WTC11 (cell line): ENCODE measurements around the gene NAALADL1. TPM values are rescaled to one million over a fixed set of nuclear protein-coding genes. Genes with fewer than 3 reads are reported as not detected.

Experiments used
- ATAC-seq: fragments of 200-7000 bp; cut with Tn5 transposase; 2 replicates; pipeline ENCODE4 v1.10.0; 2021; ENCODE audit warnings: mild to moderate bottlenecking, moderate library complexity
- CTCF ChIA-PET: fragments of 300-600 bp; sonication (Branson Sonifier 250); formaldehyde crosslinking; loops from one replicate; lab custom pipeline; 2021; ENCODE audit warnings: antibody characterized with exemption; lab: Charles Lee
- POLR2A ChIA-PET: fragments of 350-600 bp; sonication (Branson Sonifier 250); formaldehyde crosslinking; loops from one replicate; lab custom pipeline; 2021; ENCODE audit warnings: antibody characterized with exemption; lab: Charles Lee
- DNase-seq: peaks from one replicate; pipeline ENCODE4 v3.0.0; 2021; ENCODE audit warnings: low spot score
- H3K27ac Mint-ChIP-seq: 2 replicates; pipeline ENCODE4 v1.8.0; 2021; ENCODE audit warnings: mixed read lengths
- H3K27me3 Mint-ChIP-seq: 2 replicates; pipeline ENCODE4 v1.8.0; 2021; ENCODE audit warnings: low read depth, mild to moderate bottlenecking, moderate library complexity, mixed read lengths
- H3K36me3 Mint-ChIP-seq: 2 replicates; pipeline ENCODE4 v1.8.0; 2021; ENCODE audit warnings: mixed read lengths
- H3K4me1 Mint-ChIP-seq: 2 replicates; pipeline ENCODE4 v1.8.0; 2022; ENCODE audit warnings: mixed read lengths
- H3K4me3 Mint-ChIP-seq: 2 replicates; pipeline ENCODE4 v1.8.0; 2021; ENCODE audit warnings: mild to moderate bottlenecking, moderate library complexity, mixed read lengths
- H3K9me3 Mint-ChIP-seq: 2 replicates; pipeline ENCODE4 v1.8.0; 2021; ENCODE audit warnings: mixed read lengths
- CDX4 ChIP-seq: fragments of 250-450 bp; sonication (Bioruptor Pico); IDR thresholded peaks from 2 replicates; pipeline ENCODE4 v1.9.0; 2021; ENCODE audit warnings: moderate library complexity, mild to moderate bottlenecking, inconsistent platforms, borderline replicate concordance
- ELF4 ChIP-seq: sonication (generic); formaldehyde crosslinking; IDR thresholded peaks from 2 replicates; pipeline ENCODE4 v1.8.1; 2022; ENCODE audit warnings: low read depth, mild to moderate bottlenecking, moderate library complexity, missing genetic modification reagents
- ERG ChIP-seq: fragments of 250-450 bp; sonication (Bioruptor Pico); IDR thresholded peaks from 2 replicates; pipeline ENCODE4 v1.8.0; 2021; ENCODE audit warnings: mild to moderate bottlenecking
- IRF2 ChIP-seq: sonication (generic); formaldehyde crosslinking; IDR thresholded peaks from 2 replicates; pipeline ENCODE4 v1.8.0; 2022; ENCODE audit warnings: low read depth, missing genetic modification reagents, borderline replicate concordance
- JUN ChIP-seq: sonication (generic); formaldehyde crosslinking; IDR thresholded peaks from 2 replicates; pipeline ENCODE4 v1.8.0; 2023; ENCODE audit warnings: mild to moderate bottlenecking, missing genetic modification reagents
- KAT7 ChIP-seq: sonication (generic); formaldehyde crosslinking; IDR thresholded peaks from 2 replicates; pipeline ENCODE4 v1.8.1; 2023; ENCODE audit warnings: missing genetic modification reagents, mild to moderate bottlenecking, borderline replicate concordance
- MXD4 ChIP-seq: fragments of 250-450 bp; sonication (Bioruptor Pico); IDR thresholded peaks from 2 replicates; pipeline ENCODE4 v1.8.0; 2021; ENCODE audit warnings: mild to moderate bottlenecking, moderate library complexity, borderline replicate concordance
- NFE2L1 ChIP-seq: sonication (generic); formaldehyde crosslinking; IDR thresholded peaks from 2 replicates; pipeline ENCODE4 v1.8.1; 2023; ENCODE audit warnings: missing genetic modification reagents
- NFYB ChIP-seq: sonication (generic); formaldehyde crosslinking; conservative IDR thresholded peaks from 2 replicates; pipeline ENCODE4 v1.8.0; 2022; ENCODE audit warnings: low read depth, missing genetic modification reagents
- OVOL2 ChIP-seq: fragments of 250-450 bp; sonication (Bioruptor Pico); IDR thresholded peaks from 2 replicates; pipeline ENCODE4 v1.9.0; 2021; ENCODE audit warnings: mild to moderate bottlenecking, borderline replicate concordance
- USF1 ChIP-seq: sonication (generic); formaldehyde crosslinking; IDR thresholded peaks from 2 replicates; pipeline ENCODE4 v1.8.0; 2022; ENCODE audit warnings: mild to moderate bottlenecking, missing genetic modification reagents
- ZNF263 ChIP-seq: sonication (generic); formaldehyde crosslinking; IDR thresholded peaks from 2 replicates; pipeline ENCODE4 v1.8.1; 2022; ENCODE audit warnings: low read depth, mild to moderate bottlenecking, moderate library complexity, missing genetic modification reagents
- ZNF416 ChIP-seq: fragments of 250-450 bp; sonication (Bioruptor Pico); IDR thresholded peaks from 2 replicates; pipeline ENCODE4 v1.9.0; 2021; ENCODE audit warnings: mild to moderate bottlenecking, inconsistent platforms
- total RNA-seq: library from RNA; stranded (reverse); gene quantifications from 3 replicates; pipeline ENCODE4 v1.2.3, GENCODE V29; 2021
- TF ChIP-seq, protein P1 (sequence below): sonication (generic); formaldehyde crosslinking; IDR thresholded peaks from 2 replicates; pipeline ENCODE4 v1.8.1; 2023; ENCODE audit warnings: mild to moderate bottlenecking, moderate library complexity, missing genetic modification reagents
- TF ChIP-seq, protein P2 (sequence below): sonication (generic); formaldehyde crosslinking; IDR thresholded peaks from 2 replicates; pipeline ENCODE4 v1.8.1; 2023; ENCODE audit warnings: mild to moderate bottlenecking, missing genetic modification reagents, borderline replicate concordance
- TF ChIP-seq, protein P3 (sequence below): sonication (generic); formaldehyde crosslinking; IDR thresholded peaks from 2 replicates; pipeline ENCODE4 v1.8.1; 2022; ENCODE audit warnings: mild to moderate bottlenecking, moderate library complexity, missing genetic modification reagents
- TF ChIP-seq, protein P4 (sequence below): sonication (generic); formaldehyde crosslinking; IDR thresholded peaks from 2 replicates; pipeline ENCODE4 v1.8.1; 2023; ENCODE audit warnings: mild to moderate bottlenecking, missing genetic modification reagents, moderate library complexity
- TF ChIP-seq, protein P5 (sequence below): fragments of 250-450 bp; sonication (Bioruptor Pico); IDR thresholded peaks from 2 replicates; pipeline ENCODE4 v2.1.2; 2022; ENCODE audit warnings: mild to moderate bottlenecking, moderate library complexity

NAALADL1 gene
- total RNA-seq, 1 experiment from 2014 or later = 4.5 TPM

GRCh38 chr11:65065851-65066250, 7.5 kb upstream of the NAALADL1 start:
- H3K4me3 Mint-ChIP-seq = no peak overlapping the region
- H3K9me3 Mint-ChIP-seq = no peaks in the 10 kb centered on the region
- H3K4me1 Mint-ChIP-seq = peaks cover 25% of the 10 kb centered on the region
- no peaks in the 10 kb centered on the region for H3K36me3 Mint-ChIP-seq
- no peak overlapping the region for H3K27ac Mint-ChIP-seq
- H3K27me3 Mint-ChIP-seq = no peaks in the 10 kb centered on the region; the same call in 1 of the 2 replicates
- POLR2A ChIA-PET = interaction anchor here (0.8 to 1.4 kb wide), 4 partner anchors 10 to 116 kb away, joined by 3 to 4 read pairs (median 3); partner anchors contain the start of genes CAPN1, SAC3D1 and VPS51
- CTCF ChIA-PET = interaction anchor here (0.6 to 2.2 kb wide), 11 partner anchors 10 to 219 kb away, joined by 3 to 10 read pairs (median 4); partner anchors contain the start of genes ARL2, FAU, MRPL49 and SAC3D1
- ATAC-seq (no peak), DNase-seq (no peak)
- TF ChIP-seq, protein P1, sequence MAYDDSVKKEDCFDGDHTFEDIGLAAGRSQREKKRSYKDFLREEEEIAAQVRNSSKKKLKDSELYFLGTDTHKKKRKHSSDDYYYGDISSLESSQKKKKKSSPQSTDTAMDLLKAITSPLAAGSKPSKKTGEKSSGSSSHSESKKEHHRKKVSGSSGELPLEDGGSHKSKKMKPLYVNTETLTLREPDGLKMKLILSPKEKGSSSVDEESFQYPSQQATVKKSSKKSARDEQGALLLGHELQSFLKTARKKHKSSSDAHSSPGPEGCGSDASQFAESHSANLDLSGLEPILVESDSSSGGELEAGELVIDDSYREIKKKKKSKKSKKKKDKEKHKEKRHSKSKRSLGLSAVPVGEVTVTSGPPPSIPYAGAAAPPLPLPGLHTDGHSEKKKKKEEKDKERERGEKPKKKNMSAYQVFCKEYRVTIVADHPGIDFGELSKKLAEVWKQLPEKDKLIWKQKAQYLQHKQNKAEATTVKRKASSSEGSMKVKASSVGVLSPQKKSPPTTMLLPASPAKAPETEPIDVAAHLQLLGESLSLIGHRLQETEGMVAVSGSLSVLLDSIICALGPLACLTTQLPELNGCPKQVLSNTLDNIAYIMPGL (CRISPR knock-in tag) = no peak
- TF ChIP-seq ELF4 (CRISPR knock-in tag) (no peak), ZNF263 (no peak), CDX4 (CRISPR knock-in tag) (no peak), USF1 (CRISPR knock-in tag) (no peak), NFYB (CRISPR knock-in tag) (no peak), OVOL2 (CRISPR knock-in tag) (no peak), NFE2L1 (CRISPR knock-in tag) (no peak), JUN (CRISPR knock-in tag) (no peak), ZNF416 (CRISPR knock-in tag) (no peak), IRF2 (CRISPR knock-in tag) (no peak), MXD4 (CRISPR knock-in tag) (no peak), ERG (CRISPR knock-in tag) (no peak), KAT7 (CRISPR knock-in tag) (no peak)
- TF ChIP-seq, protein P2, sequence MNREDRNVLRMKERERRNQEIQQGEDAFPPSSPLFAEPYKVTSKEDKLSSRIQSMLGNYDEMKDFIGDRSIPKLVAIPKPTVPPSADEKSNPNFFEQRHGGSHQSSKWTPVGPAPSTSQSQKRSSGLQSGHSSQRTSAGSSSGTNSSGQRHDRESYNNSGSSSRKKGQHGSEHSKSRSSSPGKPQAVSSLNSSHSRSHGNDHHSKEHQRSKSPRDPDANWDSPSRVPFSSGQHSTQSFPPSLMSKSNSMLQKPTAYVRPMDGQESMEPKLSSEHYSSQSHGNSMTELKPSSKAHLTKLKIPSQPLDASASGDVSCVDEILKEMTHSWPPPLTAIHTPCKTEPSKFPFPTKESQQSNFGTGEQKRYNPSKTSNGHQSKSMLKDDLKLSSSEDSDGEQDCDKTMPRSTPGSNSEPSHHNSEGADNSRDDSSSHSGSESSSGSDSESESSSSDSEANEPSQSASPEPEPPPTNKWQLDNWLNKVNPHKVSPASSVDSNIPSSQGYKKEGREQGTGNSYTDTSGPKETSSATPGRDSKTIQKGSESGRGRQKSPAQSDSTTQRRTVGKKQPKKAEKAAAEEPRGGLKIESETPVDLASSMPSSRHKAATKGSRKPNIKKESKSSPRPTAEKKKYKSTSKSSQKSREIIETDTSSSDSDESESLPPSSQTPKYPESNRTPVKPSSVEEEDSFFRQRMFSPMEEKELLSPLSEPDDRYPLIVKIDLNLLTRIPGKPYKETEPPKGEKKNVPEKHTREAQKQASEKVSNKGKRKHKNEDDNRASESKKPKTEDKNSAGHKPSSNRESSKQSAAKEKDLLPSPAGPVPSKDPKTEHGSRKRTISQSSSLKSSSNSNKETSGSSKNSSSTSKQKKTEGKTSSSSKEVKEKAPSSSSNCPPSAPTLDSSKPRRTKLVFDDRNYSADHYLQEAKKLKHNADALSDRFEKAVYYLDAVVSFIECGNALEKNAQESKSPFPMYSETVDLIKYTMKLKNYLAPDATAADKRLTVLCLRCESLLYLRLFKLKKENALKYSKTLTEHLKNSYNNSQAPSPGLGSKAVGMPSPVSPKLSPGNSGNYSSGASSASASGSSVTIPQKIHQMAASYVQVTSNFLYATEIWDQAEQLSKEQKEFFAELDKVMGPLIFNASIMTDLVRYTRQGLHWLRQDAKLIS (CRISPR knock-in tag) = no peak
- TF ChIP-seq, protein P3, sequence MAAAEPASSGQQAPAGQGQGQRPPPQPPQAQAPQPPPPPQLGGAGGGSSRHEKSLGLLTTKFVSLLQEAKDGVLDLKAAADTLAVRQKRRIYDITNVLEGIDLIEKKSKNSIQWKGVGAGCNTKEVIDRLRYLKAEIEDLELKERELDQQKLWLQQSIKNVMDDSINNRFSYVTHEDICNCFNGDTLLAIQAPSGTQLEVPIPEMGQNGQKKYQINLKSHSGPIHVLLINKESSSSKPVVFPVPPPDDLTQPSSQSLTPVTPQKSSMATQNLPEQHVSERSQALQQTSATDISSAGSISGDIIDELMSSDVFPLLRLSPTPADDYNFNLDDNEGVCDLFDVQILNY (CRISPR knock-in tag) = no peak
- TF ChIP-seq, protein P4, sequence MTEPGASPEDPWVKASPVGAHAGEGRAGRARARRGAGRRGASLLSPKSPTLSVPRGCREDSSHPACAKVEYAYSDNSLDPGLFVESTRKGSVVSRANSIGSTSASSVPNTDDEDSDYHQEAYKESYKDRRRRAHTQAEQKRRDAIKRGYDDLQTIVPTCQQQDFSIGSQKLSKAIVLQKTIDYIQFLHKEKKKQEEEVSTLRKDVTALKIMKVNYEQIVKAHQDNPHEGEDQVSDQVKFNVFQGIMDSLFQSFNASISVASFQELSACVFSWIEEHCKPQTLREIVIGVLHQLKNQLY (CRISPR knock-in tag) = no peak
- TF ChIP-seq, protein P5, sequence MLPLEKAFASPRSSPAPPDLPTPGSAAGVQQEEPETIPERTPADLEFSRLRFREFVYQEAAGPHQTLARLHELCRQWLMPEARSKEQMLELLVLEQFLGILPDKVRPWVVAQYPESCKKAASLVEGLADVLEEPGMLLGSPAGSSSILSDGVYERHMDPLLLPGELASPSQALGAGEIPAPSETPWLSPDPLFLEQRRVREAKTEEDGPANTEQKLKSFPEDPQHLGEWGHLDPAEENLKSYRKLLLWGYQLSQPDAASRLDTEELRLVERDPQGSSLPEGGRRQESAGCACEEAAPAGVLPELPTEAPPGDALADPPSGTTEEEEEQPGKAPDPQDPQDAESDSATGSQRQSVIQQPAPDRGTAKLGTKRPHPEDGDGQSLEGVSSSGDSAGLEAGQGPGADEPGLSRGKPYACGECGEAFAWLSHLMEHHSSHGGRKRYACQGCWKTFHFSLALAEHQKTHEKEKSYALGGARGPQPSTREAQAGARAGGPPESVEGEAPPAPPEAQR = no peak
